CD4-positive, alpha-beta T cell treated with Interleukin-2 at 100 ng/mL for 4 hours (primary cell): ENCODE data around the gene MED12.

Experiments used
- DNase-seq: peaks from one replicate; pipeline ENCODE4 v3.0.0-alpha.2; 2020; ENCODE audit warnings: low spot score

Gene MED12

GRCh38 chrX:71107245-71107644 is 11.2 kb upstream of the MED12 start:
- DNase-seq: no peak

DNA sequence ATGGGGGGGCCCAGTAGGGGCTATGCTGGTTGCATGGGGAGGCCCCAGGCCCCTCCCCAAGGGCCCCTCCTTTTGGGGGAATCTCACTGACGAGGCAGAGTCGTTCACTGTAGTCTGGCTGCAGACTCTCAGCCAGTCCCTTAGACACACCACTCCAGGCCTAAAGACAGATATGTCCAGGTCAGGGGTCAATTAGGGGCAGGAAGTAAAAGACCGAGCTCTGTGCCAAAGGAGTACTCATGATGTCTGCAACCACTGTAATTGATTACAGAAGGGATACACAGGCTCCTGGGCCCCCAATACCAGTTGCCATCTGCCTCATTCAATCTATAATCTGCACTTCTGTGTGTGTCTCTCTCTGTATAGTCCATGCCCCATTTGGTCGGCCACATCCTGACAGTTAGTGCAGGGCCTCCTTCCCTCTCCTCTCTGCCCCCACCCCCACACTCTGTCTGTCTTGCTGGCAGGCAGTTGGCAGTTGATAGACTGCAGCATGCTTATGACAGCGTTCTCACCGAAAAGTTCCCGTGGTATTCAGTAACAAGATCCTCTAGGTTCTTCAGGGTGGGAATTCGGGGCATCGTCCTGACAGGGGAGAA is 10.5 kb upstream of the MED12 start:
- DNase-seq: peak; percentile 36

DNA sequence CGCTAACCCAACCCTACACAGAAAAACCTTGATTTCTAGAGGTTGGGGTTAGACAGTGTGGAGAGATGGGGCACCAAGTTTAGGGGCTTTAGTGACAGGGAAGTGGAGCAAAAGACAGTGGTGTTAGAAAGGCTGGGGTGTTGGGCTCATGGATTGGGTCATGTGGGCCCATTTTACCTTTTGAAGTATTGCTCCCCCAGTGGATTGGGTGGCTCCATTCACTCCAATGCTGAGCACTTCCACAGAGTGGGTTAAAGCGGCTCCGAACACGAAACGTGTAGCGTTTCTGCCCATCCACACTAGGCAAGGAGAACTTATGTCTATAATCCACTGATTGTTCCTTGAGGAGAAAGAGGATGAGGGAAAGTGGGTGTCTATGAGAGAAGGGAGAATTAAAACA is 9.3 kb upstream of the MED12 start:
- no peak for DNase-seq

GRCh38 chrX:71111141-71111843 is 7.1 kb upstream of the MED12 start, which contains the start of gene IL2RG:
Gene IL2RG (minus strand): TSS chrX:71111577. CDS start chrX:71111539, 38 bp downstream.
- DNase-seq: peak; percentile 88

- peak; percentile 57 for DNase-seq
These were observed 6.4 kb upstream of the MED12 start for GRCh38 chrX:71111921-71112431.

GRCh38 chrX:71117358-71117757 is 1.0 kb upstream of the MED12 start:
- DNase-seq: no peak

DNA sequence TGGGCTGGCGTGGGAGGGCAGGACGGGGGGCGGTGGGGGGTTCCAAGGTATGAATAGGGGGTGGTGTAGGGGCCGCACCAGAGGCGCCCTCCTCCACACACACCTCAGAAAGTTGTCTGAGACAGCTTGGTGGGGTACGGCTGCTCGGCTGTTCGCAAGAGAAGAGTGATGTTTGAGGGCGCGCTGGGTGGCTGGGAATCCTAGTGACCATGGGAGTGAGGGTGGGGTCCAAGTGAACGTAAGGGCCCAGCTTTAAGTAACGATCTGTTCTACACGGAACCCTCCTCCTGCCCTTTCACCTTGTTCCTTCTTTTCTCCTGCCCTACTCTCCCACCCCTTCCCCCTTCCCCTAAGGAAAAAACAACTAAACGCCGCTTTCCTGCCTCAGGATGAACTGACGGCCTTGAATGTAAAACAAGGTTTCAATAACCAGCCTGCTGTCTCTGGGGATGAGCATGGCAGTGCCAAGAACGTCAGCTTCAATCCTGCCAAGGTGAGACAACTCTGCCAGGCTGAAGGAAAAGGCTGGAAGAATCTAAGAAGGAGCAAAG is 664 bp downstream of the MED12 start:
- DNase-seq: no peak

DNA sequence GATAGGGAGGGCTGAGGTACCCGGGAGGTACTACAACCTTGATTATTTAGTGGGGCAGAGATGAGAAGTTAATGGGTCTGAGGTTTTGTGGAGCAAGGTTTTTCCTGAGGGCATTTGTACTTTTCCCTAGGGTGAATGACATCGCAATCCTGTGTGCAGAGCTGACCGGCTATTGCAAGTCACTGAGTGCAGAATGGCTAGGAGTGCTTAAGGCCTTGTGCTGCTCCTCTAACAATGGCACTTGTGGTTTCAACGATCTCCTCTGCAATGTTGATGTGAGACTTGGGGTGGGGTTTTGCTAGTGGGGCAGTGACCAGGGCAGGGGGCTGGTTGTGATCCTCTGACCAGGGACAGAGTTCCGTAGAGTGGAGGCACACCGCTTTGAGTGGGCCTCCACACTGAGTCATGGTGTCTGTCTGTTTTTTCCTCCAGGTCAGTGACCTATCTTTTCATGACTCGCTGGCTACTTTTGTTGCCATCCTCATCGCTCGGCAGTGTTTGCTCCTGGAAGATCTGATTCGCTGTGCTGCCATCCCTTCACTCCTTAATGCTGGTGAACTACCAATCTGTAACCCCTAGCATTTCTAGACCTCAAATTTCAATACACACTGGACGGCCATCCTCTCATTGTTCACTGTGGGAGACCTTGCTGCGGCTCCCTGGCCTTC is 9.9 kb downstream of the MED12 start:
- no peak for DNase-seq

DNA sequence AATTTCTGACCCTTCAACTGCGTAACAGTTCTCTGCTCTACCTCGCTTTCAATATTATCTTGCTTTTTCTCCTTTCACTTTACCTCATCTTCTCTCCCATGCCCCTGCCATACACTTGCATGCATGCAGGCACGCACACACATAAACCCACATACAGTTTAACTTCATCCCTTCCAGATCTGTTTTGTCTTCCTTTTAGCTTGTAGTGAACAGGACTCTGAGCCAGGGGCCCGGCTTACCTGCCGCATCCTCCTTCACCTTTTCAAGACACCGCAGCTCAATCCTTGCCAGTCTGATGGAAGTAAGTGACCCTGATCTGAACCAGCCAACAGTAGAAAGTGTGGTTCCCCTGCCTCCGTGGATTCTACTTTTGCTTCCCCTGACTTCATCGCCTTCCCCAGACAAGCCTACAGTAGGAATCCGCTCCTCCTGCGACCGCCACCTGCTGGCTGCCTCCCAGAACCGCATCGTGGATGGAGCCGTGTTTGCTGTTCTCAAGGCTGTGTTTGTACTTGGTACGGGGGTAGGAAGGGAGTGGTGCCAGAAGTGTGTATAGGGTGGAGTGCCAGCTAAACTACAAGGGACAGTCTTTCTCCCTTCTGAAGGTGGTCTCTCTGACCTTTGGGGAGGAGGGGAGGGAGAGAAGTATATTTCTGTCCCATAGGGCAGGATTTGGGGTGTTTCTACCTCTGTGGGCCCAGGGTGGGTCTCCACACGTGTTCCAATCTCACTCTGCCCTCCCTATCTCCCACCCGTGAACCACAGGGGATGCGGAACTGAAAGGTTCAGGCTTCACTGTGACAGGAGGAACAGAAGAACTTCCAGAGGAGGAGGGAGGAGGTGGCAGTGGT is 10.7 kb downstream of the MED12 start:
- peak; percentile 81 for DNase-seq

- DNase-seq: no peak
These were observed 13.1 kb downstream of the MED12 start for GRCh38 chrX:71131510-71131909.

- DNase-seq: no peak
These were observed 22.0 kb downstream of the MED12 start for GRCh38 chrX:71140440-71140839.

DNA sequence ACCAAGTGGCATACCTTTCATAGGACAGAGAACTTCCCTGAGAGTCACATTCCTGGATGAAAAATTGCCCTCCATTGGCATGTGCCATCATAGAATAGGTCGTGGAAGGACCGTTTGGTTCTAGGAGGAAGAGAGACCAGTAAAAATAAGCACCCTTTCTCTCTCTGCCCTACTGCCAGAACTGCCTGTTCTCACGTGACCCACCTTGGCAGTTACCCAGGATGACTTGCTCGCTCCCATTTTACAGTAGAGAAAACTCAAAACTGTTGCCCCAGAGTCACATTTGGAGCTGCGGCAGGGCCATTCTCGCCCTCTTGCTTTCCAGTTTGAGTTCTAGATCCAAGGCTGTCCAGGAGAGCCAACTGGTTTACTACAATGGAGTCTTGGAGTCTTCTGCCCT is 25.1 kb downstream of the MED12 start:
- DNase-seq: no peak

- DNase-seq: no peak
These were observed 26.3 kb downstream of the MED12 start, which contains the start of gene NLGN3 for GRCh38 chrX:71144651-71145050. Gene NLGN3 (plus strand): TSS chrX:71144841. CDS start chrX:71147750, 2,909 bp downstream.

DNA sequence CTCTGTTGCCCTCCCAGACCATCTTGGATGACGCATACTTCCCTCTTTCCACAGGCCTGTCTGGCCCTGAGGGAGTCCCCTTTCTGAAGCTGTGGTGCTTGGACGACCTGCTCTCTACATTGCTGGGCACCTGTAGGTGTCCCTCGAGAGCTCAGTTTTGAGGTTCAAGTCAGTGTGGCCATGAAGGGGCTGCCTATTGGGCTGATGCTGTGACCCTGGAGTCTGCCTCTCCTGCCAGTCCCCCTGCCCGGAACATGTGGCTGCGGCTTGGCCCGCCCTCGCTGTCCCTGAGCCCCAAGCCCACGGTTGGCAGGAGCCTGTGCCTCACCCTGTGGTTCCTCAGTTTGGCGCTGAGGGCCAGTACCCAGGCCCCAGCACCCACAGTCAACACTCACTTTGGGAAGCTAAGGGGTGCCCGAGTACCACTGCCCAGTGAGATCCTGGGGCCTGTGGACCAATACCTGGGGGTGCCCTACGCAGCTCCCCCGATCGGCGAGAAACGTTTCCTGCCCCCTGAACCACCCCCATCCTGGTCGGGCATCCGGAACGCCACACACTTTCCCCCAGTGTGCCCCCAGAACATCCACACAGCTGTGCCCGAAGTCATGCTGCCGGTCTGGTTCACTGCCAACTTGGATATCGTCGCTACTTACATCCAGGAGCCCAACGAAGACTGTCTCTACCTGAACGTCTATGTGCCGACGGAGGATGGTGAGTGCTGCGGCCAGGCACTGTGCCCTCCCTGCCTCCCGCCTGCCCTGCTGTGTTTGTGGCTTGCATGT is 29.3 kb downstream of the MED12 start:
- no peak for DNase-seq

GRCh38 chrX:71148278-71148663 is 29.9 kb downstream of the MED12 start:
- DNase-seq: no peak

- no peak for DNase-seq
These were observed 33.0 kb downstream of the MED12 start for GRCh38 chrX:71151366-71151765.

- no peak for DNase-seq
These were observed 35.8 kb downstream of the MED12 start for GRCh38 chrX:71154196-71154595.

- DNase-seq: no peak
These were observed 36.2 kb downstream of the MED12 start for GRCh38 chrX:71154641-71155040.

GRCh38 chrX:71158603-71159002 is 40.2 kb downstream of the MED12 start:
- no peak for DNase-seq

- no peak for DNase-seq
These were observed 40.9 kb downstream of the MED12 start for GRCh38 chrX:71159335-71159734.

- no peak for DNase-seq
These were observed 42.1 kb downstream of the MED12 start for GRCh38 chrX:71160475-71160874.
